Urinary bladder (tissue), 4 donors: ENCODE results near the gene ACP2. TPM values are rescaled to one million over a fixed set of nuclear protein-coding genes. Genes with fewer than 3 reads are reported as not detected.
"Not testable (repeated sequence)": the region's sequence is repeated elsewhere in the genome, so short reads cannot be mapped to it uniquely, and the experiment has no call there.

Experiments
- DNase-seq: peaks from one replicate; pipeline ENCODE4 v3.0.0-alpha.2; 2015; ENCODE audit errors: extremely low spot score
- H3K27ac ChIP-seq: one replicate; pipeline ENCODE4 v1.5.1; 2013; ENCODE audit warnings: low read depth, mild to moderate bottlenecking, moderate library complexity
- H3K36me3 ChIP-seq: one replicate; pipeline ENCODE4 v1.6.1; 2013; ENCODE audit warnings: mild to moderate bottlenecking, moderate library complexity; ENCODE audit not compliant: insufficient read depth
- H3K4me1 ChIP-seq: one replicate; pipeline ENCODE4 v1.6.1; 2013; ENCODE audit warnings: mild to moderate bottlenecking, moderate library complexity; ENCODE audit not compliant: insufficient read depth
- H3K4me3 ChIP-seq: one replicate; pipeline ENCODE4 v1.5.1; 2013; ENCODE audit warnings: low read depth, low read length
- WGBS: extraction: QIAGEN DNeasy Blood & Tissue Kit; methylation state at CpG from one replicate; pipeline ENCODE4 v1.1.7; 2013; 5-methylcytosine and 5-hydroxymethylcytosine counted together
- polyA plus RNA-seq: library from polyadenylated mRNA; stranded (reverse); fragments of 200-250 nt; gene quantifications from one replicate; pipeline ENCODE4 v1.2.3, GENCODE V29; 2013
- total RNA-seq: library from RNA; depleted of rRNA; stranded (reverse); fragments of >200 nt; gene quantifications from one replicate; pipeline ENCODE4 v1.2.3, GENCODE V29; 2014
- donor health status: healthy with polysubstance abuse.
- donor health status: healthy.

Gene ACP2
- total and polyA plus RNA-seq, 2 donors: 24.5 to 28.6 TPM

- not testable (repeated sequence) for H3K4me3 ChIP-seq, H3K4me1 ChIP-seq, H3K36me3 ChIP-seq, H3K27ac ChIP-seq, DNase-seq
- 85% methylated on average over 10 of the region's 10 CpGs for WGBS
Observed at GRCh38 chr11:47191137-47191536, 57.5 kb downstream of the ACP2 start.

Other genes starting within 250 kb of the ACP2 start
- 77.1 TPM for gene ARFGAP2, start 71.9 kb downstream of the ACP2 start, total RNA-seq
- 81.8 TPM for gene ARFGAP2, start 71.9 kb downstream of the ACP2 start, polyA plus RNA-seq
- 14.9 TPM for gene PACSIN3, start 62.4 kb downstream of the ACP2 start, total RNA-seq
- gene PACSIN3, start 62.4 kb downstream of the ACP2 start, polyA plus RNA-seq: 33.9 TPM
- gene DDB2, start 33.8 kb downstream of the ACP2 start, total RNA-seq: 11.9 TPM
- 23.8 TPM for gene DDB2, start 33.8 kb downstream of the ACP2 start, polyA plus RNA-seq
- 16.8 TPM for gene NR1H3, start 9.2 kb upstream of the ACP2 start, total RNA-seq
- gene NR1H3, start 9.2 kb upstream of the ACP2 start, polyA plus RNA-seq: 43.3 TPM
- gene MADD, start 21.3 kb upstream of the ACP2 start, total RNA-seq: 28.9 TPM
- gene MADD, start 21.3 kb upstream of the ACP2 start, polyA plus RNA-seq: 32.9 TPM
- gene MYBPC3, start 103.9 kb upstream of the ACP2 start, total RNA-seq: not detected
- gene MYBPC3, start 103.9 kb upstream of the ACP2 start, polyA plus RNA-seq: 0.03 TPM
- gene SPI1, start 129.7 kb upstream of the ACP2 start, total RNA-seq: 5.2 TPM
- 21.0 TPM for gene SPI1, start 129.7 kb upstream of the ACP2 start, polyA plus RNA-seq
- 30.3 TPM for gene SLC39A13, start 159.8 kb upstream of the ACP2 start, total RNA-seq
- 73.9 TPM for gene SLC39A13, start 159.8 kb upstream of the ACP2 start, polyA plus RNA-seq
- gene PSMC3, start 177.6 kb upstream of the ACP2 start, total RNA-seq: 60.1 TPM
- 177 TPM for gene PSMC3, start 177.6 kb upstream of the ACP2 start, polyA plus RNA-seq
- gene RAPSN, start 200.3 kb upstream of the ACP2 start, total RNA-seq: 3.0 TPM
- 0.05 TPM for gene RAPSN, start 200.3 kb upstream of the ACP2 start, polyA plus RNA-seq